Measurements from ENCODE around the gene SLC15A1. TPM values are rescaled to one million over a fixed set of nuclear protein-coding genes. Genes with fewer than 3 reads are reported as not detected.

Gene SLC15A1
- total and polyA plus RNA-seq, 7 experiments from 2014 or later = not detected

- Mint-ChIP-seq H3K27me3 (no peaks in the 10 kb centered on the region), H3K4me3 (no peak overlapping the region), H3K36me3 (peaks cover 44 to 88% (median 79%) of the 10 kb centered on the region in 5 donors), H3K4me1 (peaks cover 0 to 7% (median 0%) of the 10 kb centered on the region in 7 donors), H3K9me3 (peaks cover 0 to 13% (median 0%) of the 10 kb centered on the region in 11 donors), H3K27ac (no peak overlapping the region)
- ATAC-seq = no peak
- H3K27ac ChIP-seq (ENCODE audit: low read depth, low read length) = no peak overlapping the region
- no peaks in the 10 kb centered on the region for H3K27me3 ChIP-seq (ENCODE audit: control insufficient read depth in 2 of 2, insufficient read depth in 2 of 2, low read length in 2 of 2)
- intact Hi-C loops (cut with micrococcal nuclease) = no loop called here
- peaks cover 8 to 71% (median 28%) of the 10 kb centered on the region in 3 experiments for H3K36me3 ChIP-seq (ENCODE audit: control insufficient read depth in 2 of 3, insufficient read depth in 3 of 3, low read length in 3 of 3)
- no peak overlapping the region for H3K4me3 ChIP-seq (ENCODE audit: low read length)
- DNase-seq = no peak
- ChIA-PET POLR2A (no interaction called here), CTCF (no interaction called here)
- no peaks in the 10 kb centered on the region for H3K4me1 ChIP-seq (ENCODE audit: control insufficient read depth in 2 of 2, insufficient read depth in 2 of 2, low read length in 2 of 2)
- H3K9me3 ChIP-seq (ENCODE audit: control insufficient read depth in 2 of 3, low read length in 3 of 3) = no peaks in the 10 kb centered on the region
These were observed 44.3 kb upstream of the SLC15A1 start for GRCh38 chr13:98796798-98797197.

- intact Hi-C loops (cut with micrococcal nuclease) = no loop called here
- Mint-ChIP-seq H3K27ac (peak overlapping the region in 1 of 9 donors; percentile 6), H3K4me1 (peaks cover 0 to 7% (median 0%) of the 10 kb centered on the region in 7 donors), H3K4me3 (peak overlapping the region in 1 of 10 donors; percentile 21), H3K36me3 (peaks cover 44 to 87% (median 81%) of the 10 kb centered on the region in 5 donors), H3K27me3 (no peaks in the 10 kb centered on the region), H3K9me3 (peaks cover 0 to 15% (median 0%) of the 10 kb centered on the region in 11 donors)
- H3K4me3 ChIP-seq (ENCODE audit: low read length) = no peak overlapping the region
- no peak overlapping the region for H3K27ac ChIP-seq (ENCODE audit: low read depth, low read length)
- POLR2A ChIA-PET = no interaction called here
- CTCF ChIA-PET = no interaction called here
- H3K36me3 ChIP-seq (ENCODE audit: control insufficient read depth in 2 of 3, insufficient read depth in 3 of 3, low read length in 3 of 3) = peaks cover 8 to 69% (median 28%) of the 10 kb centered on the region in 3 experiments
- no peaks in the 10 kb centered on the region for H3K9me3 ChIP-seq (ENCODE audit: control insufficient read depth in 2 of 3, low read length in 3 of 3)
- no peak for ATAC-seq
- no peaks in the 10 kb centered on the region for H3K4me1 ChIP-seq (ENCODE audit: control insufficient read depth in 2 of 2, insufficient read depth in 2 of 2, low read length in 2 of 2)
- no peaks in the 10 kb centered on the region for H3K27me3 ChIP-seq (ENCODE audit: control insufficient read depth in 2 of 2, insufficient read depth in 2 of 2, low read length in 2 of 2)
- no peak for DNase-seq
These were observed 43.7 kb upstream of the SLC15A1 start for GRCh38 chr13:98796191-98796590.

DNA sequence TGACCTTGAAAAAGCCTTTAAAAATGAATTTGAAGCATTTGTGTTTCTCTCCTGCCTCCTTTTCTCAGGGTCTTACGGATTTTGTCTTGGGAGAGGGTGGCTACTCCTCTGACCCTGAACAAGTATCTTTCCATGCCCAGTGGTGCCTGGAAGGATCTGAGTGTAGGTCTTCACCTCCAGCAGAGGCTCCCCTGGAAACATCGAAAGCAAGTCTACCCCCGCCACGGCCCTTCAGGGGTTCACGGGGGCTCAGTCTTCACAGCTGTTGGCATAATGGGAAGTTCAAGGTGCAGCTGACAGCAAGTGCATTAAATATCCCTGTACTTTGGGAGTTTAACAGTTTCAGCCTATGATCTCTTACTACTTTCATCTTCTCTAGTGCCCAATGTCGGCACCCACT lies 42.7 kb upstream of the SLC15A1 start:
- Mint-ChIP-seq H3K4me1 (peaks cover 0 to 7% (median 0%) of the 10 kb centered on the region in 7 donors), H3K4me3 (no peak overlapping the region), H3K36me3 (peaks cover 44 to 83% (median 81%) of the 10 kb centered on the region in 5 donors), H3K27me3 (no peaks in the 10 kb centered on the region), H3K9me3 (peaks cover 0 to 22% (median 3%) of the 10 kb centered on the region in 11 donors), H3K27ac (peak overlapping the region in 1 of 9 donors; percentile 36)
- ChIA-PET CTCF (no interaction called here), POLR2A (no interaction called here)
- ATAC-seq = no peak
- Histone ChIP-seq H3K4me3 (ENCODE audit: low read length) (no peak overlapping the region), H3K4me1 (ENCODE audit: control insufficient read depth in 2 of 2, insufficient read depth in 2 of 2, low read length in 2 of 2) (no peaks in the 10 kb centered on the region), H3K9me3 (ENCODE audit: control insufficient read depth in 2 of 3, low read length in 3 of 3) (no peaks in the 10 kb centered on the region), H3K27me3 (ENCODE audit: control insufficient read depth in 2 of 2, insufficient read depth in 2 of 2, low read length in 2 of 2) (no peaks in the 10 kb centered on the region), H3K36me3 (ENCODE audit: control insufficient read depth in 2 of 3, insufficient read depth in 3 of 3, low read length in 3 of 3) (peaks cover 8 to 66% (median 28%) of the 10 kb centered on the region in 3 experiments), H3K27ac (ENCODE audit: low read depth, low read length) (no peak overlapping the region)
- intact Hi-C loops (cut with micrococcal nuclease) = no loop called here
- no peak for DNase-seq

DNA sequence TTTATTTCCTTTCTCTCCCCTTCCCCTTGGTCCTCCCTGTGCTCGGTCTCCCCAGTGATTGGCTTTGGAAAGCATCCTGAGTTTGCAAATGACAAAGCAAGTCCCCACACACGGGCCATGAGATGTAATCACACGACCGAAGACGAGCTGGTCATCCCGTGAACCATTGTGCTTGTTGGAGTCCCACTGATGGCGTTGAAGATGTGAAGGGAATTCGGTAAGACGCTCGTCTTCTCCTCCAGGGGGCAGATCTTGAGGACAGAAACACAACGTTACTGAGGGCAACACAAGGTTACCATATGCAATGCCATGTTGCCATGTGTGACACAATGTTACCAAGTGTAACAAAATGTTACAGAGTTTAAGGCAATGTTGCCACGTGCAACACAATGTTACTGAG lies 42.0 kb upstream of the SLC15A1 start:
- CTCF ChIA-PET = no interaction called here
- H3K9me3 Mint-ChIP-seq = peaks cover 0 to 29% (median 5%) of the 10 kb centered on the region in 11 donors
- Histone ChIP-seq H3K36me3 (ENCODE audit: control insufficient read depth in 2 of 3, insufficient read depth in 3 of 3, low read length in 3 of 3) (peaks cover 6 to 59% (median 21%) of the 10 kb centered on the region in 3 experiments), H3K4me3 (ENCODE audit: low read length) (no peak overlapping the region), H3K4me1 (ENCODE audit: control insufficient read depth in 2 of 2, insufficient read depth in 2 of 2, low read length in 2 of 2) (no peaks in the 10 kb centered on the region), H3K27me3 (ENCODE audit: control insufficient read depth in 2 of 2, insufficient read depth in 2 of 2, low read length in 2 of 2) (no peaks in the 10 kb centered on the region), H3K27ac (ENCODE audit: low read depth, low read length) (no peak overlapping the region), H3K9me3 (ENCODE audit: control insufficient read depth in 2 of 3, low read length in 3 of 3) (no peaks in the 10 kb centered on the region)
- H3K4me1 Mint-ChIP-seq = peaks cover 0 to 7% (median 0%) of the 10 kb centered on the region in 7 donors
- ATAC-seq (no peak), DNase-seq (no peak)
- H3K27ac Mint-ChIP-seq = no peak overlapping the region
- peaks cover 44 to 77% (median 76%) of the 10 kb centered on the region in 5 donors for H3K36me3 Mint-ChIP-seq
- POLR2A ChIA-PET = no interaction called here
- no peak overlapping the region for H3K4me3 Mint-ChIP-seq
- intact Hi-C loops (cut with micrococcal nuclease) = no loop called here
- no peaks in the 10 kb centered on the region for H3K27me3 Mint-ChIP-seq

GRCh38 chr13:98792785-98793495 lies 40.5 kb upstream of the SLC15A1 start:
- peaks cover 4 to 44% (median 21%) of the 10 kb centered on the region in 3 experiments for H3K36me3 ChIP-seq (ENCODE audit: control insufficient read depth in 2 of 3, insufficient read depth in 3 of 3, low read length in 3 of 3)
- ChIA-PET POLR2A (no interaction called here), CTCF (interaction anchor here (1.3 kb wide), 1 partner anchor 47 kb away, joined by 3 read pairs; no protein-coding TSS in a partner anchor)
- no peak overlapping the region for H3K4me3 ChIP-seq (ENCODE audit: low read length)
- H3K36me3 Mint-ChIP-seq = peaks cover 38 to 62% (median 61%) of the 10 kb centered on the region in 5 donors
- peaks cover 0 to 40% (median 10%) of the 10 kb centered on the region in 11 donors for H3K9me3 Mint-ChIP-seq
- ATAC-seq = no peak
- H3K9me3 ChIP-seq (ENCODE audit: control insufficient read depth in 2 of 3, low read length in 3 of 3) = no peaks in the 10 kb centered on the region
- DNase-seq = no peak
- no peak overlapping the region for H3K27ac ChIP-seq (ENCODE audit: low read depth, low read length)
- H3K27ac Mint-ChIP-seq = no peak overlapping the region
- no peak overlapping the region for H3K4me3 Mint-ChIP-seq
- intact Hi-C loops (cut with micrococcal nuclease) = no loop called here
- no peaks in the 10 kb centered on the region for H3K4me1 ChIP-seq (ENCODE audit: control insufficient read depth in 2 of 2, insufficient read depth in 2 of 2, low read length in 2 of 2)
- no peaks in the 10 kb centered on the region for H3K27me3 ChIP-seq (ENCODE audit: control insufficient read depth in 2 of 2, insufficient read depth in 2 of 2, low read length in 2 of 2)
- peaks cover 0 to 9% (median 0%) of the 10 kb centered on the region in 7 donors for H3K4me1 Mint-ChIP-seq
- peaks cover 4 to 11% (median 9%) of the 10 kb centered on the region in 5 donors for H3K27me3 Mint-ChIP-seq

DNA sequence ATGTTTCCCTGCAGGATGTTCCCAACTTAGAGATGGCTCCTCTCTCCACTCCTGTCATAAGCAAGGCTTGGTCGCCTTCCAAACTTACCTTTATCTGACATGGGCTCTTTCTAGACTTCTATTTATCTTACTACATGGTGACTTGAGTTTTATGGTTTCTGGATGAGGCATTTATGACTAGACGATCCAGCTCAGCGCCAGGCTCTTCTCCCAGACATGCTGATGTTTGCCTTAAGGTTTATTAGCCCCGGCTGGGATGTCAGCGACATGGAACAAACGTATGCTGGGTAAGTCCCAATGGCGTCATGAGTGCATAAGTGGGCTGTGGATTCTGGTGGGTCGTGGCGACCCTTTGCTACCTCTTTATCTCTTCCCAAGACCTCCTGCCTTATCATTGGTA lies 39.8 kb upstream of the SLC15A1 start:
- Mint-ChIP-seq H3K9me3 (peaks cover 0 to 40% (median 13%) of the 10 kb centered on the region in 11 donors), H3K4me1 (peaks cover 0 to 4% (median 0%) of the 10 kb centered on the region in 7 donors), H3K4me3 (no peak overlapping the region), H3K27me3 (peaks cover 4 to 17% (median 10%) of the 10 kb centered on the region in 5 donors), H3K36me3 (peaks cover 36 to 55% (median 55%) of the 10 kb centered on the region in 5 donors), H3K27ac (no peak overlapping the region)
- DNase-seq = no peak
- H3K36me3 ChIP-seq (ENCODE audit: control insufficient read depth in 2 of 3, insufficient read depth in 3 of 3, low read length in 3 of 3) = peaks cover 0 to 38% (median 18%) of the 10 kb centered on the region in 3 experiments
- H3K4me3 ChIP-seq (ENCODE audit: low read length) = no peak overlapping the region
- ChIA-PET CTCF (no interaction called here), POLR2A (no interaction called here)
- no peak for ATAC-seq
- intact Hi-C loops (cut with micrococcal nuclease) = no loop called here
- no peaks in the 10 kb centered on the region for H3K27me3 ChIP-seq (ENCODE audit: control insufficient read depth in 2 of 2, insufficient read depth in 2 of 2, low read length in 2 of 2)
- H3K9me3 ChIP-seq (ENCODE audit: control insufficient read depth in 2 of 3, low read length in 3 of 3) = no peaks in the 10 kb centered on the region
- H3K4me1 ChIP-seq (ENCODE audit: control insufficient read depth in 2 of 2, insufficient read depth in 2 of 2, low read length in 2 of 2) = no peaks in the 10 kb centered on the region
- no peak overlapping the region for H3K27ac ChIP-seq (ENCODE audit: low read depth, low read length)

All from naive thymus-derived CD4-positive, alpha-beta T cell (primary cell).